Right lobe of liver (tissue), 4 donors: ENCODE measurements around the gene GAS5.

Source experiments
- POLR2A ChIP-seq: fragments of 450-650 bp; IDR thresholded peaks from one replicate; pipeline ENCODE4 v1.6.1; 2017; ENCODE audit warnings: antibody characterized with exemption, mild to moderate bottlenecking
- TF ChIP-seq, protein P1 (sequence below), 4 donors: fragments of 200-600 bp in 3 of 4; fragments of 450-650 bp in 1 of 4; IDR thresholded peaks; one replicate each; pipeline versions ENCODE4 v1.5.1 to v1.8.0; 2016 to 2022; ENCODE audit warnings: antibody characterized with exemption in 4 of 4, mild to moderate bottlenecking in 2 of 4
- donor health status: DM: no; HTN: no; CAD: no.
- donor health status: DM: no; HTN: no; CAD: no.
- donor health status: DM: no; HTN: yes; CAD: no.

DNA sequence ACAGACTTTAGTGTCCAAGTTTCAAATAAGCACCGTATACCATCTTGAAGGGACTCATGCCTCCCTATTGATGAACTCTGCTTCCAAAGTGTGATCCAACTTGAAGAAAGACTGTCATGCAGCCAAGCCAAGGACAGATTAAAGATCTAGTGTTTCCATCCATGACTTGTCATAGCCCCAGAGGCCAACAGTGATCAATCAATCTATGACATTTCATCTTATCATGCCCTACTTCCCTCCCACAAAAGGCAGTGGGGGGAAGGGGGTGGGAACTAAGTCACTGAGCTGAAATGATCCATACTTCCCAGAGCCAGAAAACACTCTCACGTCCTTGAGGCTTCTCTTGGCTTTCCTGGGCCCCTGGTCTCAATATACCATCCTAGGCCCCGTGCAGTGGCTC lies 45.3 kb upstream of the GAS5 start:
- no peak for TF ChIP-seq POLR2A
- TF ChIP-seq, protein P1, sequence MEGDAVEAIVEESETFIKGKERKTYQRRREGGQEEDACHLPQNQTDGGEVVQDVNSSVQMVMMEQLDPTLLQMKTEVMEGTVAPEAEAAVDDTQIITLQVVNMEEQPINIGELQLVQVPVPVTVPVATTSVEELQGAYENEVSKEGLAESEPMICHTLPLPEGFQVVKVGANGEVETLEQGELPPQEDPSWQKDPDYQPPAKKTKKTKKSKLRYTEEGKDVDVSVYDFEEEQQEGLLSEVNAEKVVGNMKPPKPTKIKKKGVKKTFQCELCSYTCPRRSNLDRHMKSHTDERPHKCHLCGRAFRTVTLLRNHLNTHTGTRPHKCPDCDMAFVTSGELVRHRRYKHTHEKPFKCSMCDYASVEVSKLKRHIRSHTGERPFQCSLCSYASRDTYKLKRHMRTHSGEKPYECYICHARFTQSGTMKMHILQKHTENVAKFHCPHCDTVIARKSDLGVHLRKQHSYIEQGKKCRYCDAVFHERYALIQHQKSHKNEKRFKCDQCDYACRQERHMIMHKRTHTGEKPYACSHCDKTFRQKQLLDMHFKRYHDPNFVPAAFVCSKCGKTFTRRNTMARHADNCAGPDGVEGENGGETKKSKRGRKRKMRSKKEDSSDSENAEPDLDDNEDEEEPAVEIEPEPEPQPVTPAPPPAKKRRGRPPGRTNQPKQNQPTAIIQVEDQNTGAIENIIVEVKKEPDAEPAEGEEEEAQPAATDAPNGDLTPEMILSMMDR (IDR thresholded peaks at IDR 0.05), result no peak
